Kidney (tissue), 14 donors: ENCODE data around the gene FBXL16. TPM values are rescaled to one million over a fixed set of nuclear protein-coding genes. Genes with fewer than 3 reads are reported as not detected.
"Not testable (repeated sequence)": the region's sequence is repeated elsewhere in the genome, so short reads cannot be mapped to it uniquely, and the experiment has no call there.

Experiments
- DNase-seq, 5 donors: peaks; one replicate each; pipeline ENCODE4 v3.0.0-alpha.2; 2013 to 2020
- FAIRE-seq: peaks from 2 replicates; lab custom pipeline; 2012; peaks lifted over from hg19 to GRCh38; lab: Jason Lieb, UNC
- H3K27ac ChIP-seq, 2 donors: one replicate each; pipeline ENCODE4 v1.7.0; 2013; ENCODE audit warnings: low read depth in 2 of 2, low read length in 2 of 2, inconsistent platforms in 1 of 2
- H3K27me3 ChIP-seq: one replicate; pipeline ENCODE4 v1.7.1; 2013; ENCODE audit warnings: low read length, inconsistent platforms; ENCODE audit not compliant: control insufficient read depth, insufficient read depth
- H3K36me3 ChIP-seq, 3 donors: one replicate each; pipeline versions ENCODE4 v1.7.0 to v1.7.1; 2013; ENCODE audit warnings: low read length in 3 of 3, control low read depth in 1 of 3, inconsistent platforms in 1 of 3; ENCODE audit not compliant: insufficient read depth in 3 of 3, control insufficient read depth in 2 of 3
- H3K4me1 ChIP-seq, 3 donors: one replicate each; pipeline versions ENCODE4 v1.7.0 to v1.7.1; 2013; ENCODE audit warnings: low read length in 3 of 3, inconsistent platforms in 1 of 3, low read depth in 1 of 3; ENCODE audit not compliant: control insufficient read depth in 2 of 3, insufficient read depth in 2 of 3
- H3K4me3 ChIP-seq, 3 donors: one replicate each; pipeline versions ENCODE4 v1.7.0 to v1.8.1; 2013; ENCODE audit warnings: low read length in 3 of 3, control low read depth in 1 of 3, inconsistent platforms in 1 of 3
- H3K9ac ChIP-seq, 3 donors: one replicate each; pipeline versions ENCODE4 v1.7.0 to v1.7.1; 2013; ENCODE audit warnings: low read length in 3 of 3, control low read depth in 1 of 3, inconsistent platforms in 1 of 3
- H3K9me3 ChIP-seq, 3 donors: one replicate each; pipeline versions ENCODE4 v1.7.0 to v1.7.1; 2013; ENCODE audit warnings: low read length in 3 of 3, control low read depth in 1 of 3, inconsistent platforms in 1 of 3; ENCODE audit not compliant: control insufficient read depth in 2 of 3, insufficient read depth in 1 of 3
- intact Hi-C: fragments of 100-400 bp; cut with DNase I; formaldehyde crosslinking; loops from one replicate; pipeline ENCODE4 v1.11.1; 2022
- polyA plus RNA-seq: library from polyadenylated mRNA; stranded (reverse); fragments of 350-450 nt; fragmentation: Illumina TruSeq; extraction: RNeasy Lipid Tissue Mini Kit (QIAGEN cat#74804); gene quantifications from one replicate; pipeline ENCODE4 v1.2.3, GENCODE V29; 2014; ENCODE audit warnings: low read depth, low replicate concordance; ENCODE audit not compliant: insufficient read depth
- total RNA-seq: library from RNA; stranded (reverse); fragmentation: NEBNext Ultra II Directional; extraction: Animal tissue kit (Norgen Biotek cat#: 25700); gene quantifications from one replicate; pipeline ENCODE4 v1.2.1, GENCODE V29; 2021
- TF ChIP-seq, protein P1 (sequence below): IDR thresholded peaks from 3 replicates; pipeline ENCODE4 v1.5.1; 2012; ENCODE audit warnings: mild to moderate bottlenecking, moderate library complexity, borderline replicate concordance; ENCODE audit not compliant: insufficient read depth; ENCODE audit errors: extremely low read depth
- donor health status: control.
- donor health status: control.
- donor health status: control.
- donor health status: control.
- donor health status: control.
- donor health status: DM: yes; HTN: yes; CAD: no.
- donor health status: Normal renal cell carcinoma (clear cell type).

FBXL16 gene
- total and polyA plus RNA-seq, 2 donors from 2014 or later: 12.0 to 44.9 TPM

DNA sequence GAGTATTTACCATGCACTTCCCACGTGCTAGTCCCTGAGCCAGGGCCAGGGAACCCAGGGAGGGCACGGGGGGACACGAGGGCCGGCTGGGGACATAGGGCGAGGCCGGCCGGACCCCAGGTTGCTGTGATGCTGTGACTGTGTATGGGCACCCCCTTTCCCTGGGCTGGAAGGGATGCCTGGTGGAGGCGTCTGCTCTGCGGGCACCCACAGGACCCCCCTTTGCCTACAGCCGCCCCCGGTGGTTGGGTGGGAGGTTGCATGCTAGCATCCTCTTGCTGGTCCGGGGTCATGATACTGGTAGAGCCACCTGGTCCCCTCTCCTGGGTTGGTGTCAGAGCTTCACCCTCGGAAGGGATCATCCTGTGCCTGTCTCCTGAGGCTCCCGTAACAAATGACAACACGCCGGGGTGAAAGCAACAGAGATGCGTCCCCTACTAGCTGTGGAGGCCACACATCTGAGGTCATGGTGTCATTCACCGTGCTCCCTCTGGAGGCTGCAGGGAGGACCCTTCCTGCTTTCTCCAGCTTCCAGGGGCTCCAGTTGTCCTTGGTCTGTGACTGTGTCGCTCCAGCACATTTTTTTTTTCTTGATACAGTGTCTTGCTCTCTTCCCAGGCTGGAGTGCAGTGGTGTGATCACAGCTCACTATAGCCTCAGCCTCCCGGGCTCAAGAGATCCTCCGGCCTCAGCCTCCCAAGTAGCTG lies 38.3 kb upstream of the FBXL16 start:
- peaks cover 0 to 11% (median 0%) of the 10 kb centered on the region in 3 donors for H3K4me1 ChIP-seq
- intact Hi-C loops: no loop called here
- TF ChIP-seq, protein P1, sequence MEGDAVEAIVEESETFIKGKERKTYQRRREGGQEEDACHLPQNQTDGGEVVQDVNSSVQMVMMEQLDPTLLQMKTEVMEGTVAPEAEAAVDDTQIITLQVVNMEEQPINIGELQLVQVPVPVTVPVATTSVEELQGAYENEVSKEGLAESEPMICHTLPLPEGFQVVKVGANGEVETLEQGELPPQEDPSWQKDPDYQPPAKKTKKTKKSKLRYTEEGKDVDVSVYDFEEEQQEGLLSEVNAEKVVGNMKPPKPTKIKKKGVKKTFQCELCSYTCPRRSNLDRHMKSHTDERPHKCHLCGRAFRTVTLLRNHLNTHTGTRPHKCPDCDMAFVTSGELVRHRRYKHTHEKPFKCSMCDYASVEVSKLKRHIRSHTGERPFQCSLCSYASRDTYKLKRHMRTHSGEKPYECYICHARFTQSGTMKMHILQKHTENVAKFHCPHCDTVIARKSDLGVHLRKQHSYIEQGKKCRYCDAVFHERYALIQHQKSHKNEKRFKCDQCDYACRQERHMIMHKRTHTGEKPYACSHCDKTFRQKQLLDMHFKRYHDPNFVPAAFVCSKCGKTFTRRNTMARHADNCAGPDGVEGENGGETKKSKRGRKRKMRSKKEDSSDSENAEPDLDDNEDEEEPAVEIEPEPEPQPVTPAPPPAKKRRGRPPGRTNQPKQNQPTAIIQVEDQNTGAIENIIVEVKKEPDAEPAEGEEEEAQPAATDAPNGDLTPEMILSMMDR: no peak
- no peak for DNase-seq
- FAIRE-seq: no peak
- no peak overlapping the region for H3K4me3 ChIP-seq
- no peaks in the 10 kb centered on the region for H3K27me3 ChIP-seq
- H3K9me3 ChIP-seq: no peaks in the 10 kb centered on the region
- H3K36me3 ChIP-seq: no peaks in the 10 kb centered on the region
- no peak overlapping the region for H3K9ac ChIP-seq
- no peak overlapping the region for H3K27ac ChIP-seq

DNA sequence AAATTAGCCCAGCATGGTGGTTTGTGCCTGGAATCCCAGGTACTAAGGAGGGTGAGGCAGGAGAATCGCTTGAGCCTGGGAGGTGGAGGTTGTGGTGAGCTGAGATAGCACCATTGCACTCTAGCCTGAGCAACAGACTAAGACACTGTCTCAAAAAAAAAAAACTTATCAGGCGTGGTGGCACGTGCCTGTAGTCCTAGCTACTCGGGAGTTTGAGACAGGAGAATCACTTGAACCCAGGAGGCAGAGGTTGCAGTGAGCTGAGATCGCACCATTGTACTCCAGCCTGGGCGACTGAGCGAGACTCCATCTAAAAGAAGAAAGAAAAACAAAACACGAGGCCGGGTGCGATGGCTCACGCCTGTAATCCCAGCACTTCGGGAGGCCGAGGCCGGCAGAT lies 37.3 kb upstream of the FBXL16 start:
- H3K27ac ChIP-seq, intact Hi-C loops, H3K9me3 ChIP-seq, FAIRE-seq, H3K27me3 ChIP-seq, DNase-seq, H3K9ac ChIP-seq, H3K36me3 ChIP-seq, H3K4me3 ChIP-seq: not testable (repeated sequence)
- peaks cover 0 to 11% (median 0%) of the 10 kb centered on the region in 3 donors for H3K4me1 ChIP-seq

DNA sequence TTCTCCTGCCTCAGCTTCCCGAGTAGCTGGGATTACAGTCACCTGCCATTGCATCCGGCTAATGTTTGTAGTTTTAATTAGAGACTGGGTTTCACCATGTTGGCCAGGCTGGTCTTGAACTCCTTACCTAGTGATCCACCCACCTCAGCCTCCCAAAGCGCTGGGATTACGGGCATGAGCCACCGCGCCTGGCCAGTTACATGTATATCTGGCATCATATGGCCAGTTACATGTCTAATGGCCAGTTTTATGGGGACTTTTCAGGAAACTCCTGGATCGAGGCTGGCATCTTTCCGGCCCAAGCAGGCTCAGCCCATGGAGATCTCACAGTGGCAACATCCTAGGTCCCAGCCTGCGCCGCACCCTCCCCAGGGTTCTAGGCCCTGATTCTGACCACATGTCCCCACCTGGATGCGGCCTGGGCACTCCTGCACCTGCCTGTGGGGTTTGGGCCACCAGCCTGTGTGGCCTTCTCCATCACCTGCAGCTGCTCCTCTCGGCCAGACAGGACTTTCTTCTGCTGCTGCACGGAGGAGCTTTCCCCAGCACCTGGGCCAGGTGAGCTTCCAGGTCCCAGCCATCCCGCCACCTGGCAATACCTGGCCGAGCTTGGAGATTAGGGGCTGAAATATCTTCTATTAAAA lies 36.5 kb upstream of the FBXL16 start:
- no peaks in the 10 kb centered on the region for H3K9me3 ChIP-seq
- H3K27me3 ChIP-seq: no peaks in the 10 kb centered on the region
- intact Hi-C loops: no loop called here
- no peak for FAIRE-seq
- H3K9ac ChIP-seq: no peak overlapping the region
- TF ChIP-seq, protein P1: no peak
- H3K36me3 ChIP-seq: peaks cover 0 to under 1% (median 0%) of the 10 kb centered on the region in 3 donors
- peaks cover 0 to 11% (median 0%) of the 10 kb centered on the region in 3 donors for H3K4me1 ChIP-seq
- no peak overlapping the region for H3K4me3 ChIP-seq
- no peak for DNase-seq
- no peak overlapping the region for H3K27ac ChIP-seq

DNA sequence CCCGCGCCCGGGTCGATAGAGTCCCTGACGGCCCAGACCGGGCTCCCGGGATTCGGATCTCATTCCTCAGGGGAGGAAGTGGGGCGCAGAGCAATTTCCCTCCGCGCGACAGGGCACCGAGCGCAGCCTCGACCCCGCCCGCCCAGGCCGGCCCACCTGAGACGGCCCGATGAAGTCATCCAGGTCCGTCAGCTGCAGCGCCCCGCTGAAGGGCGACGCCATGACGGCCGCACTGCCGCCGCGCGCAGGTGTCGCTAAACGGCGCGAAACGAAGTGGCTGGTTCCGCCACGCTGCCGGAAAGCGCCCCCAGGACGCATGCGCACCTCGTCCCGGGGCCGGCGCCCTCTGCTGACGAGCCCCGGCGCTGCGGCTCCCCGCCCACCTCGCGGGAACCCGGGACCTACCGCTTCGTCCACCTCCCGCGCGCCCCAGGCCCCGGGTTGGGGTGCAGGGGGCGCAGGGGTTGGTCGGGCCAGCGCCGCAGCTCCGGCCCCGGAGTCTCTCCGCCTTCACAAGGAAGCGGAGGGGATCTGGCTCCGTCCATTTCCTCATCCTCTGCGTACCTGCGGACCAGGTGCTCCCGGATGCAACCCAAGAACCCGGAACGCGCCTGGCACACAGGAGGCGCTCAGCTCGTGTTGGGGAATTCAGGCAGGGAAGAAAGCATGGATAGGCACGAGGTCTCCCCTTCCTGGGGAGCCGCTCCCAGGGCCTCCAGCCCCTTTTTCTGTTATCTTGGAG lies 35.3 kb upstream of the FBXL16 start, which contains the start of gene CIAO3:
Gene CIAO3, minus strand, starts transcription at position 234 of the 742 bp plus-strand sequence. Its CDS starts 12 bp downstream, at position 222.
- FAIRE-seq (no peak), DNase-seq (peak; percentile 92 to 96 (median 95))
- Histone ChIP-seq H3K9ac (peak within 1 kb of the TSS; percentile 8 to 77 (median 26)), H3K27ac (peak within 1 kb of the TSS; percentile 28 to 71), H3K9me3 (no peaks in the 10 kb centered on the region), H3K27me3 (no peaks in the 10 kb centered on the region), H3K4me3 (peak within 1 kb of the TSS; percentile 48 to 72 (median 65)), H3K4me1 (peaks cover 0 to 11% (median 0%) of the 10 kb centered on the region in 3 donors), H3K36me3 (peaks cover 0 to 3% (median 0%) of the 10 kb centered on the region in 3 donors)
- TF ChIP-seq, protein P1: peak; percentile 84
- intact Hi-C loops: no loop called here
